GM12891 (cell line): ENCODE measurements around the gene RCE1.

Source experiments
- POLR2A ChIP-seq: IDR thresholded peaks from 2 replicates; pipeline ENCODE4 v1.6.1; 2011; ENCODE audit warnings: low read depth, low read length, control low read depth
- TAF1 ChIP-seq: IDR thresholded peaks from 2 replicates; pipeline ENCODE4 v1.6.1; 2011; ENCODE audit warnings: low read depth, low read length, control low read depth

DNA sequence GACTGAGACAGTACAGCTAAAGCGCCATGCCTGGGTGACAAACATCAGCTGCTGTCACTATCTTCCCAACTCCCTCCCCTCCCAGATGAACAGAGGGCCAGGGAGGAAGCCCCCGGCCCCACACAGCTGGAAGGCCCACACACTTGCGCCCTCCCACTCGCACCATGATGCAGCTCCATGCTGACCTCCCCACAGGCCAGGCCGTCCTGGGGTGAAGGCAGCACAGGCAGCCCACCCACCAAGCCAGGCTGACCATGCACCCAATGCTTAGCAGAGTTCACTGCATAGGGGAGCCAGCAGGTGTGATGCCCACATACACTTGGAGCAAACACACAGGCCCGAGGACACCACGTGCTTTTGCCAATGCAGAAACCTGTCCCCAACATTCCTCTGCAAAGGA lies 35.8 kb downstream of the RCE1 start:
- TF ChIP-seq TAF1 (no peak), POLR2A (no peak)
